Ureter (tissue), 1 donor: ENCODE data around the gene RNF175. TPM values are rescaled to one million over a fixed set of nuclear protein-coding genes. Genes with fewer than 3 reads are reported as not detected.
"Not testable (repeated sequence)": the region's sequence is repeated elsewhere in the genome, so short reads cannot be mapped to it uniquely, and the experiment has no call there.

ENCODE experiments used
- DNase-seq: peaks from one replicate; pipeline ENCODE4 v3.0.0-alpha.2; 2020; ENCODE audit warnings: low spot score
- total RNA-seq: library from RNA; stranded (reverse); gene quantifications from one replicate; pipeline ENCODE4 v1.2.4, GENCODE V29; 2023
- donor health status: DM: yes; HTN: yes; CAD: no.

Gene RNF175
- total RNA-seq, 1 donor from 2014 or later: 0.86 TPM

GRCh38 chr4:153683763-153684181 is 76.1 kb downstream of the RNF175 start:
- no peak for DNase-seq

DNA sequence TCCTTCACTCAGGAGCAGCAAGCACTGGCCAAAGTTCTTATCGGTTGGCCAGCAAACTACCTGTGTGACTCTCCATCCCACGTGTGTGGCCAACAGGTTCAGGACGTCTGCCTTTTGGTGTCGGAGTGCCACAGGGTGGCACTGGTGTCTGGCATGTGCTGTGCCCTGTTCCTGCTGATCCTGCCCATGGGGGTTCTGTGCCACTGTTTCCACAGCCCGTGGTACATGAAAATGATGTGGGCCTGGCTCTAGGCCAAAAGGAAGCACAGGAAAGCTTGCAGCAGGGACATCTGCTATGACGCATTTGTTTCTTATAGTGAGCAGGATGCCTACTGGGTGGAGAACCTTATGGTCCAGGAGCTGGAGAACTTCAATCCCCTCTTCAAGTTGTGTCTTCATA is 80.3 kb downstream of the RNF175 start:
- no peak for DNase-seq

DNA sequence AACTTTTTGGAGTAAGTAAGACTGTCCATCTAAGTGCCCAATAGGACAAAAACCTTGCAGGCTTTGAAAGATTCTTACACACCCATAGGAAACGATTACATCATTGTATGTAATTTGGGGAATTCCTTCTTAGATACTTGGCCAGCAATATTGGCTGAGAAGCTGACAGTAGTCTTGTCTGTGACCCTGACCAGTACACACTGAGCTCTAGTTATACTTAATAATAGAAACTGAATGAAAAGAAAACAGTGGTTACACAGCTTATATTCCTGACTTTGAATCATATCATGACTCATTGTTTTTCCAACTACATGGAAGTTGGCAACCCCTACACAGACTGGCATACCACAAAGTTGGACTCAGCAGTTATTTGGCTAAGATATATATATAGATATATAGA is 82.8 kb downstream of the RNF175 start:
- no peak for DNase-seq

DNA sequence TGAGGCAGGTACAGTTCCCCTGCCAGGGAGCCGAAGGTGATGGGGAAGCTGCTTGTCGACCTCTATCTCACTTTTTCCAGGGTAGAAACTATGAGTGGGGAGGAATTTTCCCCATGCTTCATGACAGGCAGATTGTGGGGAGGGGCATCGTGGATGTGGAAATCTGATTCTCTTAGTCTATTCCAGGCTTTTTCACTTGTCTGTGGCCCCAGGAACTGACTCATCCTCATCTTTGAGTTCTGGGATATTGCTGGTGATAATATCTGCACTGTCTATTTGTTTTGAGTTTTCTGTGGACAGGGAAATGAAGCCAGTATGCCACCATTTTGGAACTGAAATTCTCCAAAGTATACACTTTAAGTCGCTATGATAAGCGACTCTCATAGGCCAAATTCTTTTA is 83.3 kb downstream of the RNF175 start:
- no peak for DNase-seq

- no peak for DNase-seq
Measured at GRCh38 chr4:153669838-153670237, 90.0 kb downstream of the RNF175 start.

DNA sequence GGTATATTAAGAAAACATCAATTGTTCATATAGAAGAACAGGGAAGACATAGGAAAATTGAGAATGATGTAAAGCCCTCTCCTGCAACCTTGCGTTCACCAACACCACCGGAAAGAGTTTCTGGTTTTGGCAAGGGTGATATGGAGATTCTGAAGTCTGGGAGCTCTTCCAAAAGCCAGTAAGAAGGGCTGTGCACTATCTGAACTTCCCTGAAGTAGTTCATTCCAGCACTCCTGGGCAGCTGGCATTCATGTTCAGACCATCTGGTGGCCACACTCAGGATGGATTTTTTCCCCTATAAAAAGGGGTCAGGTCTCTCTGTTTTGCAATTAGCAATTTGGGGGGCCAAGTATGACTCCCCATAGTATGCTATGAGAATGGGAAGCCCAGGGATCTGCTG is 91.2 kb downstream of the RNF175 start:
- DNase-seq: no peak

DNA sequence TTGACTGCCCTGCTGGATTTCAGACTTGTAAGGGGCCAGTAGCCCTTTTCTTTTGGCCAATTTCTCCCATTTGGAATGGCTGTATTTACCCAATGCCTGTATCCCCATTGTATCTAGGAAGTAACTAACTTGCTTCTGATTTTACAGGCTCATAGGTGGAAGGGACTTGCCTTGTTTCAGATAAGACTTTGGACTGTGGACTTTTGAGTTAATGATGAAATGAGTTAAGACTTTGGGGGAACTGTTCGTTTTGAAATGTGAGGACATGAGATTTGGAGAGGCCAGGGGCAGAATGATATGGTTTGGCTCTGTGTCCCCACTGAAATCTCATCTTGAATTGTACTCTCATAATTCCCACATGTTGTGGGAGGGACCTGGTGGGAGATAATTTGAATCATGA is 93.3 kb downstream of the RNF175 start:
- not testable (repeated sequence) for DNase-seq

DNA sequence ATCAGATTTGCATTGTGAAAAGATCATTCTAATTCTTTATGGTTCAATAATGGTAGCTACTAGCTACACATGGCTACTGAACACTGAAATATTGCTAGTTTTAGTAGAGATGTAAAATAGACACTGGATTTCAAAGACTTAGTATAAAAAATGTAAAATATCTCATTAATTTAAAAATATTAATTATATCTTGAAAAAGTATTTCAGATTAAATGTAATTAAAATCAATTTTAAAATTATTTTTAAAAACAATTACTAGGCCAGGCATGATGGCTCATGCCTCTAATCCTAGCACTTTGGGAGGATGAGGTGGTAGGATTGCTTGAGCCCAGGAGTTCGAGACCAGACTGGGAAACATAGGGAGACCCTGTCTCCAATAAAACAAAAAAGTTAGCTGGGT is 96.2 kb downstream of the RNF175 start:
- no peak for DNase-seq

GRCh38 chr4:153661908-153662307 is 97.9 kb downstream of the RNF175 start:
- no peak for DNase-seq

DNA sequence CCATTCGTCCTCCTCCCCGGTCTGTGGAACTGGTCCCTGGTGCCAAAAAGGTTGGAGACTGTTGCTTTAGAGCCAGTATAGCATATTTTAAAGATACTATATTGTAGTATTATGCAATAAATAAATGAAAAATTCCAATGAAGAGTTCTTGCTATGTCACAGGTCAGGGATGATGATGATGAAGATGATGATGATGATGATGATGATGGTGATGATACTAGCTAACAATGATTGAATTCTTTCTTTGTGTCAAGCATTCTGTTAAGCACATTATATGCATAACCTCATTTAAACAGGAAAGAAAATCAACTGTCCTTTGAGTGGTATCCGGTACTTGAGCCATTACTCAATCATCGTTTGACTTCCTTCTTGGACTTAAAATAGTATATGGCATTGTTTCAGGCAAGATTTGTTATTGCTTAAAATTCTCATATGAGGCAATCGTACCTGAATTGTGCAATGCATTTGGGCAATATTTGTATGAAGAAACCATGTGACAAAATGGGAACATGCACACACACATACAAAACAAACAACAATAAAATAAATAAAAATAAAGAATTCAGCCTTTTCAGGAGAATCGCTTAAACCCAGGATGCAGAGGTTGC is 98.5 kb downstream of the RNF175 start:
- no peak for DNase-seq

Other genes starting within 250 kb of the RNF175 start
- gene TLR2, start 75.7 kb downstream of the RNF175 start, total RNA-seq: 13.9 TPM
- gene SFRP2, start 29.1 kb upstream of the RNF175 start, total RNA-seq: 13.3 TPM